HG03066 (cell line): ENCODE data around the gene CDH6.

ENCODE experiments used
- ATAC-seq: cut with Tn5 transposase; IDR thresholded peaks from one replicate; pipeline ENCODE4 v1.9.1; 2021; ENCODE audit warnings: low read depth; ENCODE audit not compliant: unreplicated experiment

CDH6 gene

DNA sequence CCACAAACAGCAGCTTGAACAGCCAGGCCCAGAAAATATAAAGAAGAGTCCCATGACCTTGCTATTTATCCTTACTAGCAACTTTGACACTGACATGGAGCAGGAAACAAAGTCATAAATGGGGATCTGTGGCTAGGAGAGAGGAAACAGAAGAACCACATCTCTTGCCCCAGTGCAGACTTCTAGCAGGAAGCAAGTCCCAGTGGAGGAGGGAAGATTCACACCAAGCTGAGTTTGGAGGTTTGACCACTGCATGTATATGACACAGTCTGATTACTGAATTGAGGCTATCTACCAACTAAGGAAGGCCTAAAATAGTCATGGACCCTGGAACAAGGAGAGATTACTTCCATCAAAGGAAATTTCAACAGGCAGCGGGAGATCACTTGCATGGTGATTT, 51.4 kb downstream of the CDH6 start:
- no peak for ATAC-seq

DNA sequence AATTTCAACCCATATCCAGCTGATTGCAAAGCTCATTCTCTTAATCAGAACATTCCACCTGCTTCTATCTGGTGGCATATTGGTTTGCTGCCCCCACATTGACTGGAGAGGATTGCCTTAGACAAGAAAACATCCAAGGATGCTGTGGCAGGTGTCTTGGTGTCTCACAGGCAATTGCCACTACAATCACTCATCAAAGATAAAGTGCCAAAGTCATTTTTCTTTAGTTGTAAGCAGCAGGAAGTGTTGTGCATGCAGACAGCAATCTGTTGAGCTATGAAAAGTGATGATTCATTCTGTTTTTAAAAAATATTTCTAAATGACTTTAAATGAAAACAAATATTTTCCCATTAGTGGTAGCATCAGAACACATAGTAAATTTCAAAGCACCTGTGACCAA, 53.9 kb downstream of the CDH6 start:
- ATAC-seq: no peak

- ATAC-seq: no peak
Measured at GRCh38 chr5:31250201-31250600, 56.7 kb downstream of the CDH6 start.

GRCh38 chr5:31251032-31251431, 57.5 kb downstream of the CDH6 start:
- ATAC-seq: no peak

DNA sequence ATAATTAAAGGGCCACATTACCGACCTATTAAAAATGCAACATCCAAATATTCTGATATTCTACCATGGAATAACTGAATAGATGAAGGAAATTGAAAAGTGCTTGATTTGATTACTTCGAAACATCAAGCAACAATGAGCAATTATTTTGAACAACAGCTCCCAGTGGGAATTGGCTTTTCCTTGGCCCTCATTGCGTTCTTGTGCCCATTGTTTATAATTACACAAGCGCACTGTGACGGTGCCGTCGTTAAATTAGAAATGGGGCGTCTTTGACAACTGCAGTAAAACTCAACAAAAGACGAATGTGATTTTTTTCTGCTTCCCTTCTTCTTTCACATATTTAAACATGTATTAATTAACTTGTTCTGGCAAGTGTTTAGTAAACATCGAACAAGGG, 61.6 kb downstream of the CDH6 start:
- no peak for ATAC-seq

GRCh38 chr5:31268256-31268655, 74.8 kb downstream of the CDH6 start:
- ATAC-seq: no peak

DNA sequence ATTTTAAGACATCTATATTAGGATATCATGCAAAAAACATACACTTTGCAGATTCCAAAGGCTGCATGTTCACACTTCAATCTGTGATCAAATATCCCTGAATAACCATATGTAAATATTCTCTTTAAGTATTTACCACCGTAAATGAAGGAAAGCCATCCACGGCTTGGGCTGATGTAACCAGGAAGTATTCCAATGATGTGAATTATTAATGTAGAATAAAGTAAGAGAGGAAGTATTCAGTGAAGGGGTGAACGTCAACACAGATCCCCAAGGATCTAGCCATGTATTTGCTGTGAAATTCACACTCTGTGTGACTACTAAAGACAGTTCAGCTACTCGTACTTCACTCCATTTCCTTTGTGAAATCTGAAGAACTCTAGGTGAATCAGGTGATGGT, 75.2 kb downstream of the CDH6 start:
- no peak for ATAC-seq

DNA sequence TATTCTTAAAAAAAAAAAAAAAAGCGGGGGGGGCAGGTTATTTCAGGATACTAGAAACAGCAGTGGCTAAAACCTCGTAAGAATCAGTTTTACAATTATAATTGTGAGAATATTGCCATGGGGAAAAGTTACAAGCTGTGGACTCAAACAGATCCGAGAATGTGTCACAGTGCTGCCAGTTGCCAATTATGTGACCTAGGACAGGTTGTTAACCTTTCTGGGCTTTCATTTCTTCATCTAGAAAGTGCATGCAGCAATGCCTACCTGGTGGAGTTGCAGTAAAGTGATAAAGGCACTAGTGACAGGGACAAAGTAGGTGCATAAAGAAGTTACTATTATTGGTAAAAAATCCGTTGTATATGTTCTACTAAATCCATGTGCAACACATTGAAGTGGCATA, 75.8 kb downstream of the CDH6 start:
- no peak for ATAC-seq

GRCh38 chr5:31270396-31270795, 76.9 kb downstream of the CDH6 start:
- no peak for ATAC-seq

GRCh38 chr5:31271567-31271966, 78.1 kb downstream of the CDH6 start:
- ATAC-seq: no peak

DNA sequence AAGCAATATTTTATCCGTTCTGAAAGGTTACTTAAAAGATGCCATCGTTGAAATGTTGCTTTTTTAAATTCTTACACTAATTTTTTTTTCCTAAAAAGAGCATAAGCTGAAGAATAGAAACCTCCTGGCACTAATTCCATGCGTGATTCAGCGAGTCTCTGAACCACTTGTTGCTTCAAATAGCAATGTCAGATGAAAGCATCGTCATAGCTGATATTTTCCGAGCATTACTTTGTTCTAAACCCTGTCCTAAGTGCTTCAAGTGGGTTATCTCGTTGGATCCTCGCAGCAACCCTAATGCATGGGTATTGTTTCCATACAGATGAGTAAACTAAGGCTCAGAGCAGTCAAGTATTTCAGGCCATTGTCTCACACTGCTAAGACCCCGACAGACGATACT, 79.7 kb downstream of the CDH6 start:
- no peak for ATAC-seq

DNA sequence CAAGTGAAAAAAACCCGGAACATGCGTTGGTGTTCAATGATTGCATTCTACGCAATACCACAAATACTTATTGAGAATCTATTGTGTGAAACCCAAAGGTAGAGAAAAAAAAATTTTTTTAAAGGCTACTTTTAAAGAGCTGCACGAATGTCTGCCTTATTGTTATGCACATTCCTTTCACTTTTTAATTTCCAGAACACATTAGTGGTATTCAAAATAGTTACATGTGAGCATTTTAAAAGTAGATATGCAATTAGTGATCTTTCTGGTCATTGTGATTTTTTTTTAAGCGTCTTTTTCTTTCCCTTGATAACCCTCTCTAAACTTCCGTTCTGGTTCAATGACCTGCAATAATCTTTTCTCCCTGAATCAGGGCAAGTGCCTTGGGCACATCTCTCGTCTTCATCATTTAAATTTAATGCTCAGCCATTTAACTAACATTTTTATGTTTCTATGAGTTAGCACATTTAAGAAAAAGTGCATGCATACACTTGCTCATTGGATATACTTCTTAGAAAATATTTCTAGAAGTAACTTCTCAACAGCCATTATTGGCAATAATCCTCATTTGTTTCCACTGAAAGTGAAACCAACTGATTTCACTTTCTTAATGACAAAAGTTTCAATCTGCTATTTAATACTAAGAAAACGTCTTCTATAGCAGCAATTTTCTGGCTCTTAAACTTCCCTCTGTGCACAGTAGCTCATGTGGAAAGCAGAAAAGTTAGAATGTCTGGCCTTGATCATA, 80.3 kb downstream of the CDH6 start:
- no peak for ATAC-seq

DNA sequence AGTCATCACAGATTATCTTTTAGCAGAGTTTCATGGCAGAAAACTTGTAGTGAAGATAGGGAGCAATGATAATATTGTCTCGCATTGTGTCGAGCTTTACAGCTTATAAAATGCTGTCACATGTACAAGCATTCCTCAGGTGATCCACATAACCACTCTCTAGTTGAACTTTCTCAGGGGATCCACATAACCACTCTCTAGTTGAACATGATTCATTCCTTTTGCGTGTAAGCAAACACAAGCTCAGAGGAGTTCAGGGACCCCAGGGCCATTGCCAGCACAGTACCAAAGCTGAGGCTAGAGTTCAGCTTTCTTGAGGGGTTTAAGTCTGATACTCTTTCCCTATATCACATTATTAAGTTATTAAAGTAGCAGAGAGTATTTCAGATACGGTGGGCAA, 86.7 kb downstream of the CDH6 start:
- ATAC-seq: no peak

- no peak for ATAC-seq
Measured at GRCh38 chr5:31283326-31283725, 89.8 kb downstream of the CDH6 start.

DNA sequence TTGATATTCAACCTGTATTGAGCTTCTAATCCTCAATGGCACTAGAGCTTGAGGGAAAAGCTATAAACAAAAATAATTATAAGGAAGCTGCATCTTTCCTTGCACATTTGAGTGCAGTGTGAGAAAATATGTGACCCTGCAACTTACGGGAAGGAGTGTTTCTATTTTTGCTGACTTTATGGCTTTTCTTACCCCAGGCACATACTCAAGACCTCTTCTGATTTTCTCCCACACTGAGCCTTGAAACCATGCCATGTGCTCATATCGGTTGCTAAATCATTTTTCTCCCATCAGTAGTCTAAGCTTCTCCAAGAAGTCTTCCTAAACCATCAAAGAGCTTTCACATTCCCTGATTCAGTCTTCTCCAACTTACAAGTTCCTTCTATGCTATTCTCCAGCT, 91.5 kb downstream of the CDH6 start:
- no peak for ATAC-seq

- no peak for ATAC-seq
Measured at GRCh38 chr5:31287985-31288384, 94.5 kb downstream of the CDH6 start.

GRCh38 chr5:31289429-31289828, 95.9 kb downstream of the CDH6 start:
- no peak for ATAC-seq

GRCh38 chr5:31291323-31291854, 97.9 kb downstream of the CDH6 start:
- ATAC-seq: no peak

GRCh38 chr5:31300501-31300900, 107.0 kb downstream of the CDH6 start:
- no peak for ATAC-seq

DNA sequence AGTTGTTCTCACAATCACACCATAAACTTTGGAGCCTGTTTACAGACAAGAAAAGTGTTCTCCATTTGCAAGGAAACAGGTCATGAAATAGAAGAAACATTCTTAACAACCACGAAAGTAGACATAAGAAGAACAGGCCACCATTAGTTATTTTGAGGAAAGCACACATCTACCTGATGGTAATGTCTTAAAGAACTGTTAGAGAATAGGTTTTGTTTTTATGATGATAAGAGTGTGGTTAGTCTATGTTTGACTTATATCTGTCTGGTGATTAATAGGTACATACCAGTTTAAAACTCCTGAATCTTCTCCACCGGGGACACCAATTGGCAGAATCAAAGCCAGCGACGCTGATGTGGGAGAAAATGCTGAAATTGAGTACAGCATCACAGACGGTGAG, 108.3 kb downstream of the CDH6 start:
- no peak for ATAC-seq

GRCh38 chr5:31303688-31304087, 110.2 kb downstream of the CDH6 start:
- no peak for ATAC-seq

- no peak for ATAC-seq
Measured at GRCh38 chr5:31317665-31318064, 124.2 kb downstream of the CDH6 start.

- ATAC-seq: no peak
Measured at GRCh38 chr5:31319335-31319734, 125.8 kb downstream of the CDH6 start.
